MM.1S (cell line): Measurements from ENCODE around the gene CCNC.

Experiments
- CTCF ChIP-seq: fragments of 300-600 bp; sonication (generic); IDR thresholded peaks from 2 replicates; pipeline ENCODE4 v1.5.1; 2016; ENCODE audit warnings: antibody characterized with exemption, low read length, mixed read lengths
- EZH2 ChIP-seq: fragments of 300-600 bp; sonication (generic); optimal IDR thresholded peaks from 2 replicates; pipeline ENCODE3; 2017; ENCODE audit warnings: low read depth, mild to moderate bottlenecking, antibody characterized with exemption, low read length, mixed read lengths
- EZH2phosphoT487 ChIP-seq: fragments of 300-600 bp; sonication (generic); IDR thresholded peaks from 2 replicates; pipeline ENCODE4 v1.6.1; 2018; ENCODE audit warnings: antibody characterized with exemption, low read length

GRCh38 chr6:99563056-99563723 is 5.3 kb downstream of the CCNC start:
- TF ChIP-seq CTCF (no peak), EZH2 (no peak), EZH2phosphoT487 (no peak)
